HG02610 (cell line): ENCODE results near the gene REL.
"Not testable (repeated sequence)": the region's sequence is repeated elsewhere in the genome, so short reads cannot be mapped to it uniquely, and the experiment has no call there.

Experiments
- ATAC-seq: cut with Tn5 transposase; IDR thresholded peaks from one replicate; pipeline ENCODE4 v1.9.1; 2021; ENCODE audit warnings: mild to moderate bottlenecking, moderate library complexity; ENCODE audit not compliant: unreplicated experiment

Gene REL

GRCh38 chr2:60906395-60906794 is 25.0 kb downstream of the REL start:
- ATAC-seq: no peak

GRCh38 chr2:60907329-60907728 is 26.0 kb downstream of the REL start:
- no peak for ATAC-seq

DNA sequence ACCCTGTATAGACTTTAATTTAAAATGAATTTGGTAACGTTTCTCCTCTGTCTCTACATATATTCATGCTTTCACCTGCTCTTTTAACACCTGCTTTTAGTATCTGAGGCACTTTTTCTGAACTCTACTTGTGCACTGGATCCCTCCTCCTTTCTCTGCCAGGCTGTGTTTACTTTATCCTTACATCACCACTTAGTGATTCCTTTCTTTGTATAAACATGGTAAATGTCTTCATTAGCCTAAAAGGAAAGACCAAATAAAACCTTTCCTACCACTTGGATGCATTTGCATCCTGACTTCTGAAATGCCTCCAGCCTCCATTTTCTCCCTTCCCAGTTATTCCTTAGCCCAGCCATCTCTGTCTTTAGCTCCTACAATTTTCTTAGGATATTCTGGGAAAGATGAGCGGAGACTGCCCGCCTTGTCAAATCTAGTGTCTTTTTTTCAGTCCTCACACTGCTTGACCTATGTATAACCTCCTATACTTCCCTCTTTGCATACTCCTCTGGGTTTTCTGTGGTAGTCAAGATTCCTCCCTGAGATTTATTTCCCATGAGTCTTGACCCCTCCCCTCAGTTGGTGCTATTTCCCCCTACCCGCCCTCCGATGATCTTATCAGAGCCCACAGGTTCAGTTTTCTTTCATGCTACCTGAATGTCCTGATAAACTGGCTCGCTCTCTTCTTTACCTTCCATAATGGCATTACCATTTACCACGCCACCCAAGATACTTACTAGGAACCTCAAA is 44.8 kb downstream of the REL start:
- no peak for ATAC-seq

DNA sequence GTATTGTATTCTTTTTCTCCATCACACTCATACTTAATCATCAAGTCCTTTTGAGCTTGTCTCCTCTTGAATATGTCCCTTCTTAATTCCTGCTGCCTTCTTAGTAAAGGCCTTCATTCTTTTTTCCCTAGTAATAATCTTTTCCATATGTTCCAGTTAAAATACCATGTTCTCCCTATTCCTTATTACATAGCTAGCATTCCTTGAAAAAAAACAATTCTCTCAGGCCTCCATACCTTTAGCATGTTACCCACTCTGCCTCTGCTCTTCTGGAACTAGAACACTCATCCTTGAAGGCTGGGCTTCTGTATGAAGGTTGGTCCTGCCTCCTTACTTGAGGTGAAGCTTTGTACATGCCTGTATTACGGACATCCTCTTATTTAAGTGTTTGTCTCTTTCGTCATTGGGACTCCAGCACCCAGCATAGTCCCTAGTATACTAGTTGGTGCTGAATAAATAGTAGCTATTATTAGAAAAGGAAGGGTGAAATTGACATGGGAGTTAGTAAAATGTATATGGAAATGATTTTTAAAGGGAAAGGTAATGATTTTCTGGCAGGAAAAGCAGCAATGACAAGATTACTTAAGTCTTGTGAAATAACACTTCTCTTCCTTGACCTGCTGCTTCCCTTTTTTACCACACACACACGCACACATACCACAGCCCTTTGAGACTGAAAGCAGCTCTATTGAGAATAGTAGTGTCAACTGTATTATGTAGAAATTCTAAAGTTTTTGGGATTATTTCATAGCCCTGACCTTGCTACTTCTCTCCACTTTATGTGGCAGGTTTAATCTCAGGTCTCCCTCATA is 45.6 kb downstream of the REL start:
- no peak for ATAC-seq

- ATAC-seq: not testable (repeated sequence)
Observed at GRCh38 chr2:60932061-60932460, 50.7 kb downstream of the REL start.

DNA sequence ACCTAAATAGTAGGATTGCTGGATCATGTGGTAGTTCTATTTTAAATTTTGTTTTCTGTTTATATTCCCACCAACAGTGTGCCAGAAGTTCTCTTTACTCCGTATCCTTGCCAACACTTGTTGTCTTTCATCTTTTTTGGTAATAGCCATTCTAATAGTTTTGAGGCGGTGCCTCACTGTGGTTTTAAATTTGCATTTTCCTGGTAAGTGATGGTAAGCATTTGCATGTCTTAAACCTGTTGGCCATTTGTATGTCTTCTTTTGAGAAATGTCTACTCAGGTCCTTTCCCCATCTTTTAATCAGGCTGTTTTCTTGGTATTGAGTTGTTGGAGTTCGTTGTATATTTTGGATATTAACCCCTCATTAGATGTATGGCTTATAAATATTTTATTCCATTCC is 51.6 kb downstream of the REL start:
- ATAC-seq: no peak

- no peak for ATAC-seq
Observed at GRCh38 chr2:60934165-60934722, 52.9 kb downstream of the REL start.

- ATAC-seq: no peak
Observed at GRCh38 chr2:60936757-60937156, 55.4 kb downstream of the REL start.

- ATAC-seq: no peak
Observed at GRCh38 chr2:60938301-60938700, 56.9 kb downstream of the REL start.

- ATAC-seq: no peak
Observed at GRCh38 chr2:60939622-60940021, 58.2 kb downstream of the REL start.

DNA sequence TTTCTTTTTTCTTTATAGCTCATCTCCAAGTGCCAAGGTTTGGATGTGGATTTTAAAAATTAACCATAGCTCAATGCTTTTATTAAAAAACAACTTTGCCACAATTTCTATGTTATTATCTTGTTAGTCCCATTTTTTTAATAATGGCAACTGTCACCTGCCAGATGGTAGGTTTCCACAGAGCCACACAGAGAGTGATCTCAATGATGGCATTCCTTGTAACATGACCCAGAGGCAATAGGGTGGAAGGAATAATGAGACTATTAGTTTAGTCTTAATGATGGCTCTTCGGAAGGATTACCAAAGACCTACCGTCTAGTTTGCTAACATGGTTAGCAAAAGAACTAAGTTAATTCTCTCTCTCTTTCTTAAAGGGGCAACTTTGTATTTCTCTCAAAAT is 64.0 kb downstream of the REL start:
- no peak for ATAC-seq

GRCh38 chr2:60947056-60947455 is 65.7 kb downstream of the REL start:
- ATAC-seq: no peak

GRCh38 chr2:60948161-60948560 is 66.8 kb downstream of the REL start:
- ATAC-seq: no peak

DNA sequence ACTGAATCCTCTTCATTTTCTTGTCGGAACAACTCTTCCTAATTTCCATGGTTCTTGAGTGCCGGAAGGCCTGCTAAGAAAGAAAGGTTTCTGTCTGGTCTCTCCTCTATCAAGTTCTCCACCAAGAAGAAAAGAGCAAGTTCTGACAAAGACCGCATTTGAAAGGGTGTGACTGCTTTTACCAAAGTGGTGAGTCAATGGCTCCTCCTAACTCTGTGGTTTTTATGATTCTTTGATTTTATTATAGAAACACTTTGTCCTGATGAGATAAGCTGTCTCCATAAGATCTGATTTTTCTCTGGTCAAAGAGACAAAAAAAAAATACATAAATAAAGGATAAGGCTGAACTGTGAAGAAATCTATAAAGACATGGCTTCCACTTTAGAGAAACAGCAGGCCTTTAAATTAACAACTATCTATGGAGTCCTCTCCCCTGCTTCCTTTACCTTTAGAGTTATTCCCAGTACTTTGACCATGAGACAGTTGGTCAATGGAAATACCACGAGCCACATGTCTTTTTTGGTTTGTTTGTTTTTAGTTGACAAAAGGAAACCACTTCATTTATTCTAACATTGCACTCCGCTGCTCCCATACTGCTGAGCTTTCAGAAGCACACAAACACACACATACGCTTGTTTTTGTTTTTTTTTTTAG is 67.7 kb downstream of the REL start:
- no peak for ATAC-seq

DNA sequence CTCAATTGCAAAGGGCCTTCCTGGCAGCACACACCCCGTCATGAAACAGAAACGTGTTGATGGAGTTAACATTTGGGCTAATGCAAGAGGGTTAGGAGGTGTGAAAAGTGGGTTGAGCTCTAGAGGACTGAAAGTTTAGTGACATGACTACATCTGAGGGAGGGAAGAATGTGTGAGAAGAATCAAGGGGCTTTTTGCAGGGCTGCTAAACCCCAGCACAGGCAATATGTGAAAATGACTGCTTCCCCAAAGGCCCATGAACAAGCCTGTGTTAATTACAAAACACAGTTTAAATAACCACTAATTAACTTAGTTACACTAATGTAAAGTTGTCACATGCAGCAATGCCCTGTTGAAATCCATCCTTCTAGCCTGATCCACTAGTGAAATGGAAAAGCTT is 72.8 kb downstream of the REL start:
- ATAC-seq: peak; percentile 81

DNA sequence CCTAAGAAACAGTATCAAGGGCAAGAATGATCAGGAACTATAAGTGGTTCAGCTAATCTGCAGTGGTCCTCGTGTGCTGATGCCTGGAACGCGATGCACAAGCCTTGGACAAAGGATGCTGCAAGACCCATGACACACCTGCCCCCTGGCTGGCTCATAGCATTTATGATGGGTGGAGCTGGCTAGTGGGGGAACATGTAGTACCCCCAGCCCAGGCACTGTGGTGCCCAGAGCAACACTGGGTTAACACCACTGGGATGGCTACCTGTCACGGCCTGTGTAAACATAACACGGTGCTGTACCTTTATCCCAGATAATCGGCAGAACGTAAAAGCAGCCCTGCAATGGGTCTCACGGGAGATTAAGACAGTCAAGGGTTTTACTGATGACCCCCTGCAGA is 75.8 kb downstream of the REL start:
- no peak for ATAC-seq

DNA sequence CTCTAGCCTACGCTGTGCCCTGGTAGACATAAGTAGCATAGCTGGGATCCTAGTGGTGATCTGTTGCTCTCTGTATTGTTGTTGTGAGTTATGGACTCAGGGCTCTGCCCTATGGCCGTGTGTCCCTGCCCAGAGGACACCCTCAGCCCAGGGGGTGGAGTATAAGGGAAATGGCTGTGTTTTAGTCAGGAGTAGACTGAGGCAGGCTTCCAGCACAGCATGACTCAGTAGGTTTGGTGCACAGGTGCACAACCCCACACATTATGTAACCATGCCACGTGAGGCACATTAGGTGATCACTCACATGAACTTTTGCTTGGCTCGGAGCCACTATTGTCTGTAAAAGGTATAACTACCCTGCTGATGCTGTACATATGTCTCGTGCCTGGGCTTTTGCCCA is 76.3 kb downstream of the REL start:
- ATAC-seq: no peak

DNA sequence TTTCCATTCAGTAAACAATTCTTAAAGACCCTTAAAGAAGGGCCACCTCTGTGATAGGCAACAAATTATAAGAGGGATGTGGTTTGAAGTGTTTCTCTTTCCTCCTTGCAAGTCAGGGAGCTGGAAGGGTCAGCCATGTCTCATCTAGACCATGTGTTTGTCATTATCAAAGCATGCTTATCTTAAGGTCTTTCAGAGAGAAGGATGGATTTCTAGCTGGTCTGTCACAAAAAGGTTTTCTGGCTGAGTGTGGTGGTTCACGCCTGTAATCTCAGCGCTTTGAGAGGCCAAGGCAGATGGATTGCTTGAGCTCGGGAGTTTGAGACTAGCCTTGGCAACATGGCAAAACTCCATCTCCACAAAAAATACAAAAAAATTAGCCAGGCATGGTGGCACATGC is 77.0 kb downstream of the REL start:
- ATAC-seq: no peak

DNA sequence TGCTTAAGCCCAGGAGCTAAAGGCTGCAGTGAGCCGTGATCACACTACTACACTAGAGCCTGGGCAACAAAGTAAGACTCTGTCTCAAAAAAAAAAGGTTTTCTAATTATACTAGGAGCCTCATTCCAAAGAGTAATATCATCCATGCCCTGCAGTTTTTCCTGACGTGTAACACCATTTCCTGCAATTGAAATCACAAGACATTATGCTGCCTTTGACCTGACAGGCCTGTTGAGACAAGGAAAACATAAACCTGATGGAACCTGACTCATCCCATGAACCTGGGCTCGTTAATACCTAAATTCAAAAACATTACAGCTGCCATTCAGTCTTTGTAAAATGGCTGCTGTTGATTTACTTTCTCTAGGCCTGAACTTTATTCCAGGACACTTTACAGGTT is 77.4 kb downstream of the REL start:
- ATAC-seq: no peak

DNA sequence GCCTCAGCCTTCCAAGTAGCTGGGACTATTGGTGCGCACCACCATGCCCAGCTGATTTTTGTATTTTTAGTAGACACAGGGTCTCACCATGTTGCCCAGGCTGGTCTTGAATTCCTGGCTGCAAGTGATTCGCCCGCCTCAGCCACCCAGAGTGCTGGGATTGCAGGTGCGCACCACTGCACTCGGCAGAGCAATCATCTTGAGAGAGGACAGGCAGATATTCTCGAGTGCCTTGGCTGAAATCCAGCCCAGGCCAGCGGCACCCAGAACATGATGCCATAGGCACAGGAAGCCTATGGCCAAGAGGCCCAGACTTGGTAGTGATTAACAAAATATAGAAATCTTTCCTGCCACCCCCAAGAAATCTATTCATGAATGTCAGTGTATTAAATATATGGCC is 78.1 kb downstream of the REL start:
- no peak for ATAC-seq

GRCh38 chr2:60960706-60961105 is 79.3 kb downstream of the REL start:
- ATAC-seq: no peak

DNA sequence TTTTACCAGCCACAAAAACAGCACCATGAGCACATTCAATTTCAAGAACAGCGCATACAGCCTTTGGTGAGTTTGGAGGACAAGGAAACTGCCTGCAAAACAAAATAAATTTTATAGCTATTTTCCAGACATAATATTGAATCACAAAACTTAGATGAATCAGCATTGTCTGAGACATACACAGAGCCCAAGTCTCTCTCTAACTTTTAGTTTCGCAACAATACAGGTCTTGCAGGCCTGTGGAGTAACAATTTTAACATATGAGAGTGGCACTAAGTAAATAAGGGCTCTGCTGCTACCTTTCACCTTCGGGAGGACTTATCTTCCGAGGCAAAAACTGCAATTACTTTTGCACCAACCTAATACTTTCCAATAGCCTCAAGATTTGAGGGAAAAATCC is 80.1 kb downstream of the REL start:
- no peak for ATAC-seq
